Choroid plexus epithelial cell (primary cell): Measurements from ENCODE around the gene ANKH.
A peak's percentile ranks its signal among the peaks of the same experiment; 100 is the strongest.

Experiments
- DNase-seq: peaks from one replicate; pipeline ENCODE4 v3.0.0-alpha.2; 2010; ENCODE audit warnings: low read depth
- H3K4me3 ChIP-seq: 2 replicates; pipeline ENCODE4 v1.5.1; 2011; ENCODE audit warnings: low read depth, mild to moderate bottlenecking, control low read depth, low read length, moderate library complexity
- TF ChIP-seq, protein P1 (sequence below): conservative IDR thresholded peaks from 2 replicates; pipeline ENCODE4 v1.5.1; 2011; ENCODE audit warnings: low read depth, mild to moderate bottlenecking, control low read depth, inconsistent platforms, low read length, moderate library complexity

The ANKH gene

DNA sequence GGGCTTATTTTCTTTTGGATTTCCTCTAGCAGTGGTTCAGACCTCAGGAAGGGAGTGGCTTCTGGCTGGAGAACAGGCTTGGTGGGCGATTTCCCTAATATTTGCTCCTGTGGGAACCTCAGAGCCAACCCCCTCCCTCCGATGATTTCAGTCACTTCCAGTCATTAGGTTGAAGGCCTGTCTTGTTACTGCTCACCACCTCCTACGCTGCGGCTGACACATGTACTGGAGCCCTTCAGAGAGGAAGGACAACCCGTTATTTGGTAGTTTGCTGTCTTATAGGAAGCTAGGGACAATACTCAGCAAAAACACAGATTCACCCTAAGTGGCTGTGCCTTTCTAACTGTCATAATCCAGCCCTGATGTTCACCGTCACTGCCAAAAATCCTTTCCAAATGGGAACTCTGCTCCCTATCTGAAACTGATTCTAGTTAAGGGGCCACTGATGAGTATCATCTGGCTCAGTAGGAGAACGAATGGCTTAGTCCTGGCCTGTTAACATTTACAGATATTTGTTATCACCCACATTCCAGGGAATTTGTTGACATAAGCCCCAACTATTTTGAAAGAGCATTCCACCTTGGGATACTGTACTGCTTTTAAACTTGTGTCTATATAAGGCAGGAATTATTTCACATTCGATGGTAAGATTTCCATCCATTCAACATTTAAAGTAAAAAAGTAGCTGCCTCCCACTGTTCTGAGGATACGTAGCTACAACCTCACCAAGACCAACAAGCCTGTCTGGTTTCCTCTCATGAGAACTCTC lies 29.3 kb upstream of the ANKH start:
- DNase-seq = peak; percentile 71
- no peak overlapping the region for H3K4me3 ChIP-seq
- TF ChIP-seq, protein P1, sequence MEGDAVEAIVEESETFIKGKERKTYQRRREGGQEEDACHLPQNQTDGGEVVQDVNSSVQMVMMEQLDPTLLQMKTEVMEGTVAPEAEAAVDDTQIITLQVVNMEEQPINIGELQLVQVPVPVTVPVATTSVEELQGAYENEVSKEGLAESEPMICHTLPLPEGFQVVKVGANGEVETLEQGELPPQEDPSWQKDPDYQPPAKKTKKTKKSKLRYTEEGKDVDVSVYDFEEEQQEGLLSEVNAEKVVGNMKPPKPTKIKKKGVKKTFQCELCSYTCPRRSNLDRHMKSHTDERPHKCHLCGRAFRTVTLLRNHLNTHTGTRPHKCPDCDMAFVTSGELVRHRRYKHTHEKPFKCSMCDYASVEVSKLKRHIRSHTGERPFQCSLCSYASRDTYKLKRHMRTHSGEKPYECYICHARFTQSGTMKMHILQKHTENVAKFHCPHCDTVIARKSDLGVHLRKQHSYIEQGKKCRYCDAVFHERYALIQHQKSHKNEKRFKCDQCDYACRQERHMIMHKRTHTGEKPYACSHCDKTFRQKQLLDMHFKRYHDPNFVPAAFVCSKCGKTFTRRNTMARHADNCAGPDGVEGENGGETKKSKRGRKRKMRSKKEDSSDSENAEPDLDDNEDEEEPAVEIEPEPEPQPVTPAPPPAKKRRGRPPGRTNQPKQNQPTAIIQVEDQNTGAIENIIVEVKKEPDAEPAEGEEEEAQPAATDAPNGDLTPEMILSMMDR = no peak

DNA sequence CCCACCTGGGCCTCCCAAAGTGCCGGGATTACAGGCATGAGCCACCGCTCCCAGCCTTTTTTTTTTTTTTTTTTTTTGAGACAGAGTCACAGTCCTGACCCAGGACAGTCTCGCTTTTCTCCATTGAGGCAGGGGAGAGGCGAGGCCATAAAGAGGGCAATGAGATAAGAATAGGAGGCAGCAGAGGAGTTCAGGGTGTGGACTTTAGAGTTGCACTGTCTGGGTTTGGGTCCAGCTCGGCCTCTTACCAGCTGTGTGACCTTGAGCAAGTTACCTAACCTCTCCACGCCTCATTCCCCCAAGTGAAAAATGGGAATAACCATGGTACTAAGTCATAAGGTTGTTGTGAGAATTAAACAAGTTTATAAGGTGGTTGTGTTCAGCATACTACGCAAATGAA lies 24.6 kb upstream of the ANKH start:
- H3K4me3 ChIP-seq = no peak overlapping the region
- TF ChIP-seq, protein P1 = no peak
- no peak for DNase-seq

DNA sequence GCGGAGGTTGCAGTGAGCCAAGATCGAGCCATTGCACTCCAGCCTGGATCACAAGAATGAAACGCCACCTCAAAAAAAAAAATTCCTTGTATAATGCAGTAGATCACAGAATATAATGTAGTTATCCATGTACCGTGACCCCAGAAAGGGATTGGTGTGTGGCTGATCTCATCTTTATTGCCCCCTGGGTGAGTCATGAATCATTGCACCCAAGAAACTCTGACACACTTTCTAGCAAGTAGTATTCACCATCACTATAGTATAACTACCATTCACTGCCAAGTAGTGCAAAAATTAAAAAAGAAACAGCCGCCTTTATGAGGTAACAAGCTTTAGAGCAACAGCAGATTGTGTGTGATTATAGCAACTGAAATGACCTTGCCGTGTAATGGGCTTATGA lies 23.7 kb upstream of the ANKH start:
- no peak overlapping the region for H3K4me3 ChIP-seq
- TF ChIP-seq, protein P1 = peak; percentile 11
- peak; percentile 15 for DNase-seq

DNA sequence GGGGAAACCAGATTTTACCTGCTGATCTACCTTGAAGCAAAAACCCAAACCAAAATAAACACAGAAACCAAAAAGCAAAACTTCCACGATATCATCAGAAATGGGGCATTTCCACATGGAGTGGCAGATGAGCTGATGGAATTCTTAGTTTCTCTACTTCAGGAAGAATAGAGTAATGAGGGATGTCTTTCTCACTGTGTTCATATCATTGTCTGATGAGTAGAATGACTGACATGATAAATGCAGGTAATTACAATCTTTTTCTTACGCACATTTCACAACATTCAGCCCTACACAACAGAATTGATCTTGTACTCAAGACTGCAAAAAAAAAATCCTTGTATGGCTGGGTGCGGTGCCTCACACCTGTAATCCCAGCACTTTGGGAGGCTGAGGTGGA lies 23.2 kb upstream of the ANKH start:
- no peak for DNase-seq
- TF ChIP-seq, protein P1 = no peak
- no peak overlapping the region for H3K4me3 ChIP-seq

DNA sequence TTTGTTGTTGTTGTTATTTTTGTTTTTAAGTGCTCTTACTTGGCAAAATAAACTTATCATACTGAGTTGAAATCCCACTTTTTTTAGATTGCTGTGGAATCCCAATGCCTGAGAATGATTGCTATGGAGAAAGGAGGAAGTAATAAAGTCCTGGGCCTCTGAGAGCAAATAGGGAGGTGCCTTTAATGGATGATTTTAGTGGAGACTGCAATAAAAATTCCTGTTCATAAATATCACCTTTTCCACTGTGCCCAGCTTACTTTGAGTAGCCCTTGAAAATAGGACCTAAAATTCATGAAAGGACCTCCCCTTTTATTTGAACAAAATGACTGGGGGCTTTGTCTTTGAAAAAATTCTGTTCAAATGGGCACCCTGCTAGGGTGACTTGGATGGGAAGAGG lies 21.8 kb upstream of the ANKH start:
- no peak overlapping the region for H3K4me3 ChIP-seq
- DNase-seq = no peak
- TF ChIP-seq, protein P1 = no peak

DNA sequence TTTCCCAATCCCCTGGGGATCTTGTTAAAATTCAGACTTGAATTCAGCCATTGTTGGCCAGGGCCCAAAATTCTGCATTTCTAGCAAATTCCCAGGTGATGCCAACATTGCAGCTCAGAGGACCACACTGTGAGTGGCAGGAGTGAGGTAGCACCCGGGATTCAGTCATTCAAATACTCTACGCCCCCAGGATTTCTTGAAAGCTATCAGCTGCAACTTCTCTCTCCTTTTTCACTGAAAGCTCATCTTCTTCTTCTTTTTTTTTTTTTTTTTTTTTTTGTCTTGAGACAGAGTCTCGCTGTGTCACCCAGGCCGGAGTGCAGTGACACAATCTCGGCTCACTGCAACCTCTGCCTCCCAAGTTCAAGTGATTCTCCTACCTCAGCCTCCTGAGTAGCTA lies 19.3 kb upstream of the ANKH start:
- H3K4me3 ChIP-seq = no peak overlapping the region
- TF ChIP-seq, protein P1 = no peak
- DNase-seq = no peak

DNA sequence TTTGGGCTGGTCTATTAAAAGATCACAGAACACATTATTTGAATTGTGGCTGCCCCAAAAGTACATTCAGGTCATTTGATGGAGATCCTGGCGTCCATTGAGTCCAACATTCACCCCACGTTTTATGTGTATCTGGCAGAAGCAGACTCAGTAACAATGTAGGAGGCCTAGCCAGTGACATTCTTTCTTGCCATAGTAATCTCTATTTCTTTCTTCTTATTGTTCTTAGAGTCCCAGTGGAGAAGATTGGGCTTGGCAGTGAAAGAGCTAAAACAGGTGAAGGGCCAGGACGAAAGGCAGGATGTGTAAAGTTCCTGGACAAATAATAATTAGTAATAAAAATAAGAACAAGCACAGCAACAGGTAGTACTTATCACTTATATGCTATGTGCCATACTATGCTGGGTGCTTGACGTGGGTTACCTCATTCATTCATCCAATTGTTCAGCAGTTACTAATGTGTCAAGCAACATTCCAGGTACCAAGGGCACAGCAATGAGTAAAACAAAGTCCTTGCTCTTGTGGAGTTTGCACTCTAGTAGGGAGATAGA lies 12.6 kb upstream of the ANKH start:
- DNase-seq = no peak
- no peak overlapping the region for H3K4me3 ChIP-seq
- TF ChIP-seq, protein P1 = no peak
